ENCODE results near the gene RASA3. TPM values are rescaled to one million over a fixed set of nuclear protein-coding genes. Genes with fewer than 3 reads are reported as not detected.

The RASA3 gene
- total and polyA plus RNA-seq, 7 donors, result 4.2 to 22.4 (median 16.9) TPM

DNA sequence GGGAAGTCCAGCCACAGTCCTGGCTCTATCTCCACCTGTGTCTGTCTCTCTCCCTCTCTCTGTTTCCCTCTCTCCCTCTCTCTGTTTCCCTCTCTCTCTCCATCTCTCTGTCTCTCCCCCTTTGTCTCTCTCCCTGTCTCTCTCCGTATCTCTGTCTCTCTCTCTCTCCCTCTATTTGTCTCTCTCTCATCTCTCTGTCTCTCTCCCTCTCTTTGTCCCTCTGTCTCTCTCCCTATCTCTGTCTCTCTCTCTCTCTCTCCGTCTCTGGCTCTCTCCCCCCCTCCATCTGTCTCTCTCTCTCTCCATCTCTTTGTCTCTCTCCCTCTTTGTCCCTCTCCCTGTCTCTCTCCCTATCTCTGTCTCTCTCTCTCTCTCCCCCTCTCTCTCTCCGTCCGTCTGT, 119.1 kb downstream of the RASA3 start:
- TF ChIP-seq POLR2AphosphoS5 (IDR thresholded peaks at IDR 0.05) (no peak), POLR2A (IDR thresholded peaks at IDR 0.05) (no peak), EP300 (IDR thresholded peaks at IDR 0.05) (no peak)
- TF ChIP-seq, protein P1, sequence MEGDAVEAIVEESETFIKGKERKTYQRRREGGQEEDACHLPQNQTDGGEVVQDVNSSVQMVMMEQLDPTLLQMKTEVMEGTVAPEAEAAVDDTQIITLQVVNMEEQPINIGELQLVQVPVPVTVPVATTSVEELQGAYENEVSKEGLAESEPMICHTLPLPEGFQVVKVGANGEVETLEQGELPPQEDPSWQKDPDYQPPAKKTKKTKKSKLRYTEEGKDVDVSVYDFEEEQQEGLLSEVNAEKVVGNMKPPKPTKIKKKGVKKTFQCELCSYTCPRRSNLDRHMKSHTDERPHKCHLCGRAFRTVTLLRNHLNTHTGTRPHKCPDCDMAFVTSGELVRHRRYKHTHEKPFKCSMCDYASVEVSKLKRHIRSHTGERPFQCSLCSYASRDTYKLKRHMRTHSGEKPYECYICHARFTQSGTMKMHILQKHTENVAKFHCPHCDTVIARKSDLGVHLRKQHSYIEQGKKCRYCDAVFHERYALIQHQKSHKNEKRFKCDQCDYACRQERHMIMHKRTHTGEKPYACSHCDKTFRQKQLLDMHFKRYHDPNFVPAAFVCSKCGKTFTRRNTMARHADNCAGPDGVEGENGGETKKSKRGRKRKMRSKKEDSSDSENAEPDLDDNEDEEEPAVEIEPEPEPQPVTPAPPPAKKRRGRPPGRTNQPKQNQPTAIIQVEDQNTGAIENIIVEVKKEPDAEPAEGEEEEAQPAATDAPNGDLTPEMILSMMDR (IDR thresholded peaks at IDR 0.05), result no peak
- H3K27me3 ChIP-seq, result no peaks in the 10 kb centered on the region
- H3K36me3 ChIP-seq, result peaks cover 15 to 78% (median 30%) of the 10 kb centered on the region in 4 donors
- WGBS, 2 donors, result 71 to 82% methylated on average over 4 of the region's 4 CpGs
- H3K4me3 ChIP-seq, result no peak overlapping the region
- no peak for DNase-seq
- no peaks in the 10 kb centered on the region for H3K4me1 ChIP-seq
- intact Hi-C loops (cut with DNase I), result no loop called here
- no peaks in the 10 kb centered on the region for H3K9me3 ChIP-seq
- no peak overlapping the region for H3K27ac ChIP-seq

DNA sequence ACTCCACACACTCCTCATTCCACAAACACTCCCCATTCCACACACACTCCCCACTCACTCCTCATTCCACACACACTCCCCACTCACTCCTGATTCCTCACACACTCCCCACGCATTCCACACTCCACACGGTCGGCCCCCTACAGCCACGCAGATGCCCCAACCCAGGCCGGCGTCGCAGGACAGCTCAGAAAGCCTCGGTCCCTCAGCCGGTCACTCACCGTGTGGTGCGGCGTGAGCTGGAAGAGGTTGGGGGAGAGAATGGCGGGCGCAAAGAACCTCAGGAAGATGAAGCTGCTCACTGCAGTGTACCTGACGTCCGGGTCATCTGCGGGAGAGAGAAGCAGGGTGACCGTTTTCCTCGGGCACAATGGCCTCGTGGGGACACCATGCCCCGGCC, 119.5 kb downstream of the RASA3 start:
- no peaks in the 10 kb centered on the region for H3K27me3 ChIP-seq
- peaks cover 15 to 74% (median 28%) of the 10 kb centered on the region in 4 donors for H3K36me3 ChIP-seq
- DNase-seq, result no peak
- H3K9me3 ChIP-seq, result no peaks in the 10 kb centered on the region
- intact Hi-C loops (cut with DNase I), result no loop called here
- H3K27ac ChIP-seq, result no peak overlapping the region
- no peaks in the 10 kb centered on the region for H3K4me1 ChIP-seq
- no peak overlapping the region for H3K4me3 ChIP-seq
- TF ChIP-seq POLR2A (IDR thresholded peaks at IDR 0.05), result no peak
- no peak for TF ChIP-seq POLR2AphosphoS5 (IDR thresholded peaks at IDR 0.05)
- TF ChIP-seq, protein P1 (IDR thresholded peaks at IDR 0.05), result no peak
- TF ChIP-seq EP300 (IDR thresholded peaks at IDR 0.05), result no peak
- 95 to 96% methylated on average over 21 of the region's 21 CpGs for WGBS, 2 donors

DNA sequence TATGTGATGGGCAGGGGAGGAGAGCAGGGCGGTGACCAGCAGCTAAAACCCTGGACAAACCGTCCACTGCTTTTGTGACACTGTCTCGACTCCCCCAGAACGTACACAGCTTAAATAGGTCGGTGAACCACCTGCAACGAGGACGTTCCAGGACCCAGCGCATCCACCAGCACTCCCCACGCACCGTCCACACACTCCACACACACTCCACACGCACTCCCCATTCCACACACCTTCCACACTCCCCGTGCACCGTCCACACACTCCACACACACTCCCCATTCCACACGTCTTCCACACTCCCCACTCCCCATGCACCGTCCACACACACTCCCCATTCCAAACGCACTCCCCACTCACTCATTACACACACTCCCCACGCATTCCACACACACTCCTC, 120.3 kb downstream of the RASA3 start:
- WGBS, 2 donors, result 95% methylated on average over 17 of the region's 17 CpGs
- Histone ChIP-seq H3K27me3 (no peaks in the 10 kb centered on the region), H3K4me1 (no peaks in the 10 kb centered on the region), H3K9me3 (no peaks in the 10 kb centered on the region), H3K27ac (no peak overlapping the region), H3K4me3 (no peak overlapping the region), H3K36me3 (peaks cover 12 to 66% (median 28%) of the 10 kb centered on the region in 4 donors)
- intact Hi-C loops (cut with DNase I), result no loop called here
- no peak for DNase-seq
- TF ChIP-seq, protein P1 (IDR thresholded peaks at IDR 0.05), result no peak
- no peak for TF ChIP-seq EP300 (IDR thresholded peaks at IDR 0.05)
- no peak for TF ChIP-seq POLR2A (IDR thresholded peaks at IDR 0.05)
- no peak for TF ChIP-seq POLR2AphosphoS5 (IDR thresholded peaks at IDR 0.05)

DNA sequence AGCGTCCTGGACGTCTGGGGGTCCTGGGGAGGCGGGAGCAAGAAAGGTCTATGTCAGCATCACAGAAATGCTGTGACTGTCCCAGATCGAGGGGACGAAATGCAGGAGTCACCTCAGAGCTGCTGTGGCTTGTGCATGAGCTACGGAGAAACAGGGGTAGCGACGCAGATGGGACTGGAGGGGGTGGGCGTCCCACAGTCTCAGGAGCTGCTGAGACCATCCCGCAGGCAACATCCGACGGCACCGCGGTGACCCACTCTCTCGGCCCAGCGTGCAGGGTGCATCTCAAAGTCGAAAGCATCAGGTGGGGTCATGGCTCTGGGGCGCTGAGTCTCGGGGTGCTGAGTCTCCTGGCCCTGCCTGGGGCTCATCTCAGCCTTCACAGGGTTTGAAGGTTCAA, 121.2 kb downstream of the RASA3 start:
- Histone ChIP-seq H3K27ac (no peak overlapping the region), H3K9me3 (no peaks in the 10 kb centered on the region), H3K4me3 (no peak overlapping the region), H3K27me3 (no peaks in the 10 kb centered on the region), H3K4me1 (no peaks in the 10 kb centered on the region), H3K36me3 (peaks cover 6 to 57% (median 24%) of the 10 kb centered on the region in 4 donors)
- intact Hi-C loops (cut with DNase I), result no loop called here
- 95 to 97% methylated on average over 19 of the region's 19 CpGs for WGBS, 2 donors
- DNase-seq, result peak; percentile 54
- TF ChIP-seq EP300 (IDR thresholded peaks at IDR 0.05) (no peak), POLR2AphosphoS5 (IDR thresholded peaks at IDR 0.05) (no peak), POLR2A (IDR thresholded peaks at IDR 0.05) (no peak)
- TF ChIP-seq, protein P1 (IDR thresholded peaks at IDR 0.05), result no peak

All from sigmoid colon (tissue), 7 donors.